Rectal smooth muscle tissue (tissue), 1 donor: ENCODE data around the gene GLI1.

Experiments
- H3K27ac ChIP-seq: one replicate; pipeline ENCODE4 v1.7.0; 2013; ENCODE audit warnings: low read depth, low read length, inconsistent platforms
- H3K27me3 ChIP-seq: one replicate; pipeline ENCODE4 v1.7.0; 2013; ENCODE audit warnings: low read length; ENCODE audit not compliant: control insufficient read depth, insufficient read depth
- H3K36me3 ChIP-seq: one replicate; pipeline ENCODE4 v1.7.0; 2013; ENCODE audit warnings: low read length; ENCODE audit not compliant: control insufficient read depth, insufficient read depth
- H3K4me1 ChIP-seq: one replicate; pipeline ENCODE4 v1.7.0; 2013; ENCODE audit warnings: low read length; ENCODE audit not compliant: control insufficient read depth, insufficient read depth
- H3K4me3 ChIP-seq: one replicate; pipeline ENCODE4 v1.7.0; 2013; ENCODE audit warnings: low read length
- H3K9ac ChIP-seq: one replicate; pipeline ENCODE4 v1.7.0; 2013; ENCODE audit warnings: low read length

The GLI1 gene

GRCh38 chr12:57465747-57466505, 6.3 kb downstream of the GLI1 start:
- Histone ChIP-seq H3K27ac (no peak overlapping the region), H3K4me1 (peaks cover 7% of the 10 kb centered on the region), H3K36me3 (no peaks in the 10 kb centered on the region), H3K9ac (no peak overlapping the region), H3K4me3 (no peak overlapping the region), H3K27me3 (peaks cover 1% of the 10 kb centered on the region)

- no peak overlapping the region for H3K27ac ChIP-seq
- H3K4me3 ChIP-seq, result no peak overlapping the region
- no peak overlapping the region for H3K9ac ChIP-seq
- no peaks in the 10 kb centered on the region for H3K36me3 ChIP-seq
- peaks cover 3% of the 10 kb centered on the region for H3K4me1 ChIP-seq
- no peaks in the 10 kb centered on the region for H3K27me3 ChIP-seq
These were observed 7.8 kb downstream of the GLI1 start for GRCh38 chr12:57467212-57467874.

- Histone ChIP-seq H3K4me1 (no peaks in the 10 kb centered on the region), H3K9ac (no peak overlapping the region), H3K36me3 (no peaks in the 10 kb centered on the region), H3K27me3 (no peaks in the 10 kb centered on the region), H3K4me3 (no peak overlapping the region), H3K27ac (no peak overlapping the region)
These were observed 8.3 kb downstream of the GLI1 start for GRCh38 chr12:57467915-57468314.

- no peak overlapping the region for H3K4me3 ChIP-seq
- H3K27me3 ChIP-seq, result peaks cover 10% of the 10 kb centered on the region
- H3K4me1 ChIP-seq, result no peaks in the 10 kb centered on the region
- no peak overlapping the region for H3K27ac ChIP-seq
- peaks cover 4% of the 10 kb centered on the region for H3K36me3 ChIP-seq
- H3K9ac ChIP-seq, result no peak overlapping the region
These were observed 9.9 kb downstream of the GLI1 start for GRCh38 chr12:57469296-57470164.

GRCh38 chr12:57470286-57470969, 10.8 kb downstream of the GLI1 start:
- H3K36me3 ChIP-seq, result peaks cover 7% of the 10 kb centered on the region
- peaks cover 12% of the 10 kb centered on the region for H3K27me3 ChIP-seq
- no peak overlapping the region for H3K9ac ChIP-seq
- no peaks in the 10 kb centered on the region for H3K4me1 ChIP-seq
- no peak overlapping the region for H3K27ac ChIP-seq
- H3K4me3 ChIP-seq, result no peak overlapping the region

GRCh38 chr12:57470970-57471656, 11.5 kb downstream of the GLI1 start:
- Histone ChIP-seq H3K4me3 (no peak overlapping the region), H3K9ac (no peak overlapping the region), H3K27me3 (peaks cover 15% of the 10 kb centered on the region), H3K4me1 (peaks cover 2% of the 10 kb centered on the region), H3K27ac (no peak overlapping the region), H3K36me3 (peaks cover 7% of the 10 kb centered on the region)

DNA sequence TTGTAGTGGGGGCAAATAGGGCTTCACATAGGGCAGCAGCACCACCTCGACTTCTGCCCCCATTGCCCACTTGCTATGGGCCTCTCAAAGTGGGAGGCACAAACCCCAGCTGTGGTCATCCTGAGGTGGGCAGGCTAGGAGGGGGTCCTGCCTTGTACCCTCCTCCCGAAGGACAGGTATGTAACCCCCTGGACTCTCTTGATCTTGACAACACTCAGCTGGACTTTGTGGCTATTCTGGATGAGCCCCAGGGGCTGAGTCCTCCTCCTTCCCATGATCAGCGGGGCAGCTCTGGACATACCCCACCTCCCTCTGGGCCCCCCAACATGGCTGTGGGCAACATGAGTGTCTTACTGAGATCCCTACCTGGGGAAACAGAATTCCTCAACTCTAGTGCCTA, 12.1 kb downstream of the GLI1 start:
- no peak overlapping the region for H3K4me3 ChIP-seq
- H3K4me1 ChIP-seq, result peaks cover 2% of the 10 kb centered on the region
- H3K27me3 ChIP-seq, result peaks cover 20% of the 10 kb centered on the region
- H3K9ac ChIP-seq, result no peak overlapping the region
- peaks cover 7% of the 10 kb centered on the region for H3K36me3 ChIP-seq
- no peak overlapping the region for H3K27ac ChIP-seq

DNA sequence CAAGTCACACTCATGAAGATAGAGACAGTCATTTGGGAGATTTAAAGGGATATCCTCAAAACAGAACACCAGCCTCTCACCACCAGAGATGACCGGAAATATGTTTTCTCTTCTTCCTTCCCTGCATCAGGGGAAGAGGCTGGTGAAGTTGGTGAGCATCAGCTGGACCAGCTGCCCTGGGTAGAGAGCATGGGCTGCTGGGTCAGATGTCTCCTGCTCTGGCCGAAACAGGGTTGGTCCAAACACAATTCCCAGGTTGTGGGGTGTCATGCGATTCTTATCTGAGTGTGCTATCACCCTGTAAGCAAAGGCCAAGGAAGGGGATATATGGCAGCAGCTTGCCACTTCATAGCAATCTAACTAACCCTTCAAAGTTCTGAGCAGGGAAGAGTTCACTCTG, 12.8 kb downstream of the GLI1 start:
- H3K36me3 ChIP-seq, result peaks cover 7% of the 10 kb centered on the region
- H3K4me3 ChIP-seq, result no peak overlapping the region
- no peak overlapping the region for H3K27ac ChIP-seq
- peaks cover 25% of the 10 kb centered on the region for H3K27me3 ChIP-seq
- no peak overlapping the region for H3K9ac ChIP-seq
- H3K4me1 ChIP-seq, result peaks cover 2% of the 10 kb centered on the region

- H3K4me1 ChIP-seq, result peaks cover 2% of the 10 kb centered on the region
- peaks cover 7% of the 10 kb centered on the region for H3K36me3 ChIP-seq
- peaks cover 25% of the 10 kb centered on the region for H3K27me3 ChIP-seq
- no peak overlapping the region for H3K9ac ChIP-seq
- no peak overlapping the region for H3K27ac ChIP-seq
- H3K4me3 ChIP-seq, result no peak overlapping the region
These were observed 13.8 kb downstream of the GLI1 start for GRCh38 chr12:57473392-57473791.

GRCh38 chr12:57473886-57474285, 14.3 kb downstream of the GLI1 start:
- Histone ChIP-seq H3K9ac (no peak overlapping the region), H3K27ac (no peak overlapping the region), H3K27me3 (peaks cover 25% of the 10 kb centered on the region), H3K4me1 (peaks cover 2% of the 10 kb centered on the region), H3K36me3 (peaks cover 7% of the 10 kb centered on the region), H3K4me3 (no peak overlapping the region)

GRCh38 chr12:57474430-57474829, 14.8 kb downstream of the GLI1 start:
- Histone ChIP-seq H3K27me3 (peaks cover 25% of the 10 kb centered on the region), H3K4me1 (peaks cover 2% of the 10 kb centered on the region), H3K36me3 (peaks cover 7% of the 10 kb centered on the region), H3K27ac (no peak overlapping the region), H3K4me3 (no peak overlapping the region), H3K9ac (no peak overlapping the region)
